NCI-H1092 (cell line): Measurements from ENCODE around the gene MUC15.
"Not testable (repeated sequence)": the region's sequence is repeated elsewhere in the genome, so short reads cannot be mapped to it uniquely, and the experiment has no call there.

Source experiments
- DNase-seq: peaks from one replicate; lab custom pipeline; 2025; lab: John Stamatoyannopoulos, UW

Gene MUC15

GRCh38 chr11:26571861-26572654, at the start of gene MUC15:
Gene MUC15 (minus strand): TSS chr11:26572263. CDS start chr11:26567094, 5,169 bp downstream.
- no peak for DNase-seq

GRCh38 chr11:26621132-26621531, 49.1 kb upstream of the MUC15 start:
- no peak for DNase-seq

GRCh38 chr11:26620282-26621045, 48.4 kb upstream of the MUC15 start:
- DNase-seq, result no peak

GRCh38 chr11:26618441-26618840, 46.4 kb upstream of the MUC15 start:
- DNase-seq, result no peak

- DNase-seq, result no peak
Observed at GRCh38 chr11:26613759-26614158, 41.7 kb upstream of the MUC15 start.

GRCh38 chr11:26608507-26609146, 36.6 kb upstream of the MUC15 start:
- no peak for DNase-seq

GRCh38 chr11:26607725-26608506, 35.9 kb upstream of the MUC15 start:
- DNase-seq, result no peak

- DNase-seq, result no peak
Observed at GRCh38 chr11:26599876-26600434, 27.9 kb upstream of the MUC15 start.

- no peak for DNase-seq
Observed at GRCh38 chr11:26599425-26599824, 27.4 kb upstream of the MUC15 start.

- DNase-seq, result no peak
Observed at GRCh38 chr11:26597899-26598298, 25.8 kb upstream of the MUC15 start.

GRCh38 chr11:26597049-26597689, 25.1 kb upstream of the MUC15 start:
- DNase-seq, result not testable (repeated sequence)

- DNase-seq, result not testable (repeated sequence)
Observed at GRCh38 chr11:26595207-26595865, 23.3 kb upstream of the MUC15 start.

GRCh38 chr11:26593691-26594090, 21.6 kb upstream of the MUC15 start:
- DNase-seq, result no peak

- no peak for DNase-seq
Observed at GRCh38 chr11:26587073-26587472, 15.0 kb upstream of the MUC15 start.

GRCh38 chr11:26584818-26585217, 12.8 kb upstream of the MUC15 start:
- no peak for DNase-seq

- DNase-seq, result no peak
Observed at GRCh38 chr11:26583550-26583949, 11.5 kb upstream of the MUC15 start.

- no peak for DNase-seq
Observed at GRCh38 chr11:26580929-26581328, 8.9 kb upstream of the MUC15 start.

GRCh38 chr11:26579683-26580082, 7.6 kb upstream of the MUC15 start:
- DNase-seq, result no peak

GRCh38 chr11:26578998-26579661, 7.1 kb upstream of the MUC15 start:
- DNase-seq, result no peak

- no peak for DNase-seq
Observed at GRCh38 chr11:26575946-26576345, 3.9 kb upstream of the MUC15 start.
